HK-2 (cell line): ENCODE data around the gene CROCC.
"Not testable (repeated sequence)": the region's sequence is repeated elsewhere in the genome, so short reads cannot be mapped to it uniquely, and the experiment has no call there.

Experiments
- DNase-seq: peaks from one replicate; pipeline ENCODE4 v3.0.0-alpha.2; 2018; ENCODE audit not compliant: unreplicated experiment

Gene CROCC

GRCh38 chr1:16916036-16916880, 5.5 kb upstream of the CROCC start:
- DNase-seq, result not testable (repeated sequence)

GRCh38 chr1:16918371-16918770, 3.4 kb upstream of the CROCC start:
- no peak for DNase-seq

- not testable (repeated sequence) for DNase-seq
Observed at GRCh38 chr1:16918936-16919665, 2.6 kb upstream of the CROCC start.

- DNase-seq, result no peak
Observed at GRCh38 chr1:16920951-16921350, 780 bp upstream of the CROCC start.

- no peak for DNase-seq
Observed at GRCh38 chr1:16922466-16922865, 735 bp downstream of the CROCC start.

GRCh38 chr1:16922885-16923431, 1.2 kb downstream of the CROCC start:
- DNase-seq, result no peak

- no peak for DNase-seq
Observed at GRCh38 chr1:16924216-16924918, 2.6 kb downstream of the CROCC start.

- DNase-seq, result no peak
Observed at GRCh38 chr1:16924919-16925477, 3.3 kb downstream of the CROCC start.

GRCh38 chr1:16925635-16926490, 4.1 kb downstream of the CROCC start:
- DNase-seq, result no peak

GRCh38 chr1:16926491-16927073, 4.9 kb downstream of the CROCC start:
- no peak for DNase-seq

GRCh38 chr1:16927256-16927655, 5.5 kb downstream of the CROCC start:
- DNase-seq, result no peak

- DNase-seq, result no peak
Observed at GRCh38 chr1:16927711-16928485, 6.2 kb downstream of the CROCC start.

GRCh38 chr1:16929146-16930041, 7.7 kb downstream of the CROCC start:
- DNase-seq, result not testable (repeated sequence)

GRCh38 chr1:16931206-16931934, 9.6 kb downstream of the CROCC start:
- not testable (repeated sequence) for DNase-seq

GRCh38 chr1:16933945-16934344, 12.2 kb downstream of the CROCC start:
- not testable (repeated sequence) for DNase-seq

- not testable (repeated sequence) for DNase-seq
Observed at GRCh38 chr1:16936580-16936979, 14.8 kb downstream of the CROCC start.

- DNase-seq, result no peak
Observed at GRCh38 chr1:16938351-16939321, 16.9 kb downstream of the CROCC start.
